Renal pelvis (tissue), 4 donors: ENCODE data around the gene SNAPC2. TPM values are rescaled to one million over a fixed set of nuclear protein-coding genes. Genes with fewer than 3 reads are reported as not detected.

Source experiments
- DNase-seq: peaks from one replicate; pipeline ENCODE4 v3.0.0-alpha.2; 2013
- polyA plus RNA-seq, 3 donors: library from polyadenylated mRNA; unstranded; fragments of 120-200 nt; gene quantifications; one replicate each; pipeline ENCODE4 v1.2.1, GENCODE V29; 2013; ENCODE audit not compliant: insufficient read length in 3 of 3

SNAPC2 gene
- polyA plus RNA-seq, 3 donors = 15.7 to 24.0 (median 23.0) TPM

- DNase-seq = no peak
Measured at GRCh38 chr19:7963566-7963965, 43.4 kb downstream of the SNAPC2 start.

- no peak for DNase-seq
Measured at GRCh38 chr19:7965259-7965841, 45.2 kb downstream of the SNAPC2 start.

GRCh38 chr19:7965921-7966665 lies 46.0 kb downstream of the SNAPC2 start:
- no peak for DNase-seq

- DNase-seq = no peak
Measured at GRCh38 chr19:7968008-7968795, 48.1 kb downstream of the SNAPC2 start.

GRCh38 chr19:7968796-7969554 lies 48.8 kb downstream of the SNAPC2 start:
- DNase-seq = no peak

DNA sequence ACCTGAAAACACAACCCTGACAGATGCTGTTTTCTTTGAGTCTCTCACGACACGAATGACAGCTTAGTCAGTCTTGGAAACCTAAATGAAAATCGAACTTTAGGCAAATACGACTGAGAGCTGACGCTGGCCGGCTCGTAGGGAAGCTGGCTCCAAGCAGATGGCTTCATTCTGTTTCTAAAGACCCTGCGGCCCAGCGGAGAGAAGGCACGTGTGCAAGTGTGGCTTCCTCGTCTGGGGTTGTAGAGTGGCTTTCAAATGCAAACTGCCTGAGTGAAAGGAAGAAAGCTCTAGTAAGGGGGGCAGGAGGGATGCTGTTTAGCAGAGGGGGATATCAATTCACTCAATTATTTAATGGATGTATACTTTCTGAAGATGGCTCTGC lies 49.4 kb downstream of the SNAPC2 start:
- DNase-seq = no peak

DNA sequence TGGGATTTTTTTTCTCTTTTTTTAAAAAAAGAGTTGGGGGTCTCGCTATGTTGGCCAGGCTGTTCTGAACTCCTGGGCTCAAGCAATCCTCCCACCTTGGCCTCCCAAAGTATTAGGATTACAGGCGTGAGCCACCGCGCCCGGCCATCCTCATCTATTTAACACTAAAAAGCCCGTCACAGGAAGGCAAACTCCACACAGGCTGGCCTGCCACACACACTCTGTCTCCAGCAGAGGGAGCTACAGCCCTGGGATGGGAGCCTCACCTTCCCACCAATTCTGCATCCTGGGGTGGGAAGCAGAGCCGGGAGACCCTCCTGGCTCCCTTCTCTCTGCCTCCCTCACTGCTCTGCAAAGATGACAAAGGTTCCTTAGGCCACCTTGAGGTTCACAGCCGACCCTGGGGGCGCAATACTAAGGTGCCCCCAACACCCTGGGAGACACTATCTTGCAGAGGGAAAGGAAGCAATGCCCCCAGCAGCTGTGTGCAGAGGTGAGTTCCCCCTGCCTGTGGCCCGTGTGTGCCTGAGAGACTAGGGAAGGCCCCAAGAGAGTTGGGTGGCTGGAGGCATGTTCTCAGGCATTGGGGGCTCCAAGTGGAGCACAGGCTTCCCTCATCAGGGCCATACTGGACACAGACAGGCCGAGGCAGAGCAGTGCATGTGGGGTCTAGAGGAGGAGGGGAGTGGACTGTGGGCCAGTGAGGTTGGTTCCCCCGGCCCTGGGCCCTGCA lies 50.7 kb downstream of the SNAPC2 start:
- peak; percentile 30 for DNase-seq

DNA sequence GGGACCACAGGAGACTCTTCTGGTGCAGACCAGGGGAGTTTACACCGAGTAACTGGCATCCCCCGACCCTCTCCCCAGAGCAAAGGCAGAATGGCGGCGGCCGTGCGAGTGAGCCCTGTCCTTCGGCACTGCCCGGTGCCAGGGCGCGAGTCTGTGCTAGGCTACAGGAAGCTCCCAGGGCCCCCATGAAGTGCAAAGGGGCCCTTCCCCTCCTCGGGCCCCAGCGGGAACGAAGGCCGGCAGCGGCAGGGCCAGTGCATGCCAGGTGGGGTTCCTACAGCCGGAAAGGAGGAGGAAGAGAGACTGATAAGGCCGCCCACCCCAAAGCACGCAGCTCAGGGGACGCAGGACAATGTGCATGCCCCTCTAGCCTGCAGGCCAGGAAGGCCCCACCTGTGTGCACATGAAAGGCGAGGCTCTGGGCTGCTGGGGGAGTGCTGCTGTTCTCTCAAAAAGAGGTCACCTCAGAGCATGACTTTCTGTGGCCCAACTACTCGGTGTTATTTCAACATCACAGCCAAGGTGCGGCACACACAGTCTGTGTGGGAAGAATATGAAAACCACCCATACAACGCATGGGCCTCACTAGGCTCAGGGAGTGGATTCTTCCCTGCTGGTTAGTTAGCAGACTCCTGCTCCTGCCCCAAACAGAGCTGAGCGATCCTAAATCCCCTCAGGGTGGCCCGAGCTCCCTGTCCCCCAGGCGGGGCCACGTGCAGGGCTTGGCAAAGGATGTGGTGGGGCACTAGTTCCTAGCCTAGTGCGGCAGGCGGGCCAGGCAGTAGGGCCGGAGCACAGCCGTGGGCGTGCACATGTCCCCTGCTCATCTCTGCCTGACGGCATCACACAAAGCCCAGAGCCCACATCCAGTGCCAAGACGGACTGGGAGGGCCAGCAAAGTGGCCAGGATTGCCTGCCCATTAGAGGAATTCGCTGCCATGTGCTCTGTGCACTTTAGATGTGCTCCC lies 51.7 kb downstream of the SNAPC2 start:
- DNase-seq = no peak

Other genes with a start within 250 kb of the SNAPC2 start
- gene MCEMP1, start 243.2 kb upstream of the SNAPC2 start, polyA plus RNA-seq = under 1 TPM; 0.21 to 0.53 (median 0.21) TPM
- gene TRAPPC5, start 239.5 kb upstream of the SNAPC2 start, polyA plus RNA-seq = 10 to 100 TPM; 60.2 to 81.9 (median 65.1) TPM
- gene FCER2, start 218.2 kb upstream of the SNAPC2 start, polyA plus RNA-seq = under 1 TPM in 2 of 3 donors, not detected in 1; 0.12 to 0.17 TPM
- gene CLEC4G, start 188.2 kb upstream of the SNAPC2 start, polyA plus RNA-seq = not detected
- 1 to 10 TPM in 2 of 3 donors, under 1 TPM in 1; 1.00 to 1.9 (median 1.5) TPM for gene CD209, start 172.8 kb upstream of the SNAPC2 start, polyA plus RNA-seq
- gene CLEC4M, start 157.1 kb upstream of the SNAPC2 start, polyA plus RNA-seq = 1 to 10 TPM; 2.4 to 3.9 (median 3.9) TPM
- gene EVI5L, start 90.1 kb upstream of the SNAPC2 start, polyA plus RNA-seq = 10 to 100 TPM; 17.1 to 18.4 (median 18.2) TPM
- gene PRR36, start 45.9 kb upstream of the SNAPC2 start, polyA plus RNA-seq = 10 to 100 TPM in 1 of 3 donors, 1 to 10 TPM in 2; 9.0 to 10.1 (median 9.6) TPM
- 1 to 10 TPM; 2.8 to 4.1 (median 3.9) TPM for gene LRRC8E, start 31.8 kb upstream of the SNAPC2 start, polyA plus RNA-seq
- gene MAP2K7, start 16.5 kb upstream of the SNAPC2 start, polyA plus RNA-seq = 10 to 100 TPM; 31.3 to 40.5 (median 36.4) TPM
- 1 to 10 TPM in 1 of 3 donors, under 1 TPM in 2; 0.70 to 1.3 (median 0.97) TPM for gene TGFBR3L, start 5.5 kb upstream of the SNAPC2 start, polyA plus RNA-seq
- gene CTXN1, start 5.8 kb downstream of the SNAPC2 start, polyA plus RNA-seq = 10 to 100 TPM; 26.8 to 41.4 (median 35.9) TPM
- gene TIMM44, start 23.3 kb downstream of the SNAPC2 start, polyA plus RNA-seq = 10 to 100 TPM; 53.5 to 57.0 (median 55.5) TPM
- gene ELAVL1, start 85.3 kb downstream of the SNAPC2 start, polyA plus RNA-seq = 10 to 100 TPM; 78.6 to 89.2 (median 85.4) TPM
- gene CCL25, start 132.4 kb downstream of the SNAPC2 start, polyA plus RNA-seq = under 1 TPM in 2 of 3 donors, not detected in 1; 0.33 to 0.44 TPM
- 10 to 100 TPM; 32.8 to 67.2 (median 38.5) TPM for gene FBN3, start 229.3 kb downstream of the SNAPC2 start, polyA plus RNA-seq